ENCODE data around the gene KATNAL1.

The KATNAL1 gene

GRCh38 chr13:30253830-30254229 lies 53.5 kb downstream of the KATNAL1 start:
- no peak overlapping the region for H3K27ac ChIP-seq (ENCODE audit: low read depth, low read length)
- peaks cover 8% of the 10 kb centered on the region; the same call in 1 of the 2 replicates for H3F3A ChIP-seq (ENCODE audit: control insufficient read depth, insufficient read depth)
- H3K79me2 ChIP-seq (ENCODE audit: control insufficient read depth, low read length): peaks cover 27% of the 10 kb centered on the region
- H3K27me3 ChIP-seq (ENCODE audit: control insufficient read depth, low read length): no peaks in the 10 kb centered on the region
- H3K4me2 ChIP-seq (ENCODE audit: low read length): no peak overlapping the region
- H3K9me2 ChIP-seq (replicated peaks; ENCODE audit: control insufficient read depth, low read length): no peaks in the 10 kb centered on the region
- H3K9me3 ChIP-seq (ENCODE audit: control insufficient read depth, insufficient read depth, low read length): peaks cover 2% of the 10 kb centered on the region; the same call in 1 of the 2 replicates
- H4K20me1 ChIP-seq (ENCODE audit: control insufficient read depth, insufficient read depth, low read depth, low read length): no peaks in the 10 kb centered on the region
- no peak overlapping the region for H3K4me3 ChIP-seq (ENCODE audit: low read length)
- H3K4me1 ChIP-seq (ENCODE audit: control insufficient read depth, low read length): peaks cover 31% of the 10 kb centered on the region
- peaks cover 69% of the 10 kb centered on the region for H3K36me3 ChIP-seq (ENCODE audit: control insufficient read depth, low read length)
- no peak for TF ChIP-seq EZH2phosphoT487 (IDR thresholded peaks at IDR 0.05; ENCODE audit: borderline replicate concordance, low read length)
- TF ChIP-seq CTCF (IDR thresholded peaks at IDR 0.05; ENCODE audit: low read depth, low read length, poor library complexity, severe bottlenecking): no peak

- Histone ChIP-seq H3K79me2 (ENCODE audit: control insufficient read depth, low read length) (peaks cover 27% of the 10 kb centered on the region), H4K20me1 (ENCODE audit: control insufficient read depth, insufficient read depth, low read depth, low read length) (no peaks in the 10 kb centered on the region), H3K4me2 (ENCODE audit: low read length) (no peak overlapping the region), H3K4me3 (ENCODE audit: low read length) (no peak overlapping the region), H3F3A (ENCODE audit: control insufficient read depth, insufficient read depth) (no peaks in the 10 kb centered on the region), H3K36me3 (ENCODE audit: control insufficient read depth, low read length) (peaks cover 33% of the 10 kb centered on the region), H3K4me1 (ENCODE audit: control insufficient read depth, low read length) (peaks cover 4% of the 10 kb centered on the region; the same call in 1 of the 2 replicates), H3K27ac (ENCODE audit: low read depth, low read length) (no peak overlapping the region), H3K27me3 (ENCODE audit: control insufficient read depth, low read length) (no peaks in the 10 kb centered on the region), H3K9me3 (ENCODE audit: control insufficient read depth, insufficient read depth, low read length) (peaks cover 6% of the 10 kb centered on the region; the same call in 1 of the 2 replicates), H3K9me2 (replicated peaks; ENCODE audit: control insufficient read depth, low read length) (no peaks in the 10 kb centered on the region)
- TF ChIP-seq CTCF (IDR thresholded peaks at IDR 0.05; ENCODE audit: low read depth, low read length, poor library complexity, severe bottlenecking) (no peak), EZH2phosphoT487 (IDR thresholded peaks at IDR 0.05; ENCODE audit: borderline replicate concordance, low read length) (no peak)
These were observed 59.9 kb downstream of the KATNAL1 start for GRCh38 chr13:30247406-30247805.

- Histone ChIP-seq H3K27ac (ENCODE audit: low read depth, low read length) (no peak overlapping the region), H3K4me2 (ENCODE audit: low read length) (no peak overlapping the region), H3K27me3 (ENCODE audit: control insufficient read depth, low read length) (no peaks in the 10 kb centered on the region), H3K9me3 (ENCODE audit: control insufficient read depth, insufficient read depth, low read length) (no peaks in the 10 kb centered on the region), H4K20me1 (ENCODE audit: control insufficient read depth, insufficient read depth, low read depth, low read length) (no peaks in the 10 kb centered on the region), H3K4me1 (ENCODE audit: control insufficient read depth, low read length) (no peaks in the 10 kb centered on the region), H3F3A (ENCODE audit: control insufficient read depth, insufficient read depth) (no peaks in the 10 kb centered on the region), H3K79me2 (ENCODE audit: control insufficient read depth, low read length) (peaks cover 16% of the 10 kb centered on the region), H3K9me2 (replicated peaks; ENCODE audit: control insufficient read depth, low read length) (no peaks in the 10 kb centered on the region), H3K36me3 (ENCODE audit: control insufficient read depth, low read length) (peaks cover 41% of the 10 kb centered on the region), H3K4me3 (ENCODE audit: low read length) (no peak overlapping the region)
- TF ChIP-seq EZH2phosphoT487 (IDR thresholded peaks at IDR 0.05; ENCODE audit: borderline replicate concordance, low read length) (no peak), CTCF (IDR thresholded peaks at IDR 0.05; ENCODE audit: low read depth, low read length, poor library complexity, severe bottlenecking) (no peak)
These were observed 65.8 kb downstream of the KATNAL1 start for GRCh38 chr13:30241532-30241931.

Data from DOHH2 (cell line).